Nephron progenitor cell (in vitro differentiated cells): ENCODE results near the gene TOP3B.

Experiments used
- DNase-seq: peaks from one replicate; pipeline ENCODE4 v3.0.0; 2021
- H3K27ac Mint-ChIP-seq: 2 replicates; pipeline ENCODE4 v1.8.0; 2021; ENCODE audit warnings: mild to moderate bottlenecking, moderate library complexity, mixed read lengths
- H3K27me3 Mint-ChIP-seq: 2 replicates; pipeline ENCODE4 v1.8.0; 2021; ENCODE audit warnings: mild to moderate bottlenecking, low read depth, mixed read lengths; ENCODE audit not compliant: poor library complexity
- H3K36me3 Mint-ChIP-seq: 2 replicates; pipeline ENCODE4 v1.8.0; 2021; ENCODE audit warnings: low read depth, mixed read lengths
- H3K4me1 Mint-ChIP-seq: 2 replicates; pipeline ENCODE4 v1.8.0; 2021; ENCODE audit warnings: mixed read lengths
- H3K4me3 Mint-ChIP-seq: 2 replicates; pipeline ENCODE4 v1.8.0; 2021; ENCODE audit warnings: mild to moderate bottlenecking, moderate library complexity, mixed read lengths
- H3K9me3 Mint-ChIP-seq: 2 replicates; pipeline ENCODE4 v1.8.0; 2021; ENCODE audit warnings: mild to moderate bottlenecking, moderate library complexity, mixed read lengths
- TF ChIP-seq, protein P1 (sequence below): fragments of 200-600 bp; sonication (generic); IDR thresholded peaks from 2 replicates; pipeline ENCODE4 v1.5.0; 2021; ENCODE audit warnings: antibody characterized with exemption

Gene TOP3B

DNA sequence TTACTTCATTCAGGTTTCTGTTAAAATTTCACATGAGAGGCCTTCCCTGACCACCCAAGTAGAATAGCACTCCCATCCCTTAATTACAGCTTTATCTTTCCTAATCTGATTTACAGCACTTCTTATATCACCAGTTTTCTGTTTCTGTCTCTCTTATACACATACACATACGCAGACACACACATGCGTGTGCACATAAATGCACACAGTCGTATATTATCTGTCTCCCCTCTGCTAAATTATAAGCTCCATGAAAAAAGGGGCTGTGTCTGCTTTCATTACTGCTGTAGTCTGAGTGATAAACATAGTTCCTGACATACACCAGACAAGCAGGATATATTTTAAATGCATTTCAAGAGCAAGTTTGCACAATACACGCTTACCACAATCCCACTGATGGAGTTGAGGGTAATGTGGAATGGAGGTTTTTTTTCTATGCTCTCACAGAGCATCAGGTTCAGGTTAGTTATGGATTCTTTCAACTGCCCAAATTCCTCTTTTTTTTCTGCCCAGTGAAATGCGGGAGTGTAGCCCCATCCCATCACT, 13.7 kb upstream of the TOP3B start:
- no peak overlapping the region for H3K4me3 Mint-ChIP-seq
- no peak overlapping the region for H3K27ac Mint-ChIP-seq
- TF ChIP-seq, protein P1, sequence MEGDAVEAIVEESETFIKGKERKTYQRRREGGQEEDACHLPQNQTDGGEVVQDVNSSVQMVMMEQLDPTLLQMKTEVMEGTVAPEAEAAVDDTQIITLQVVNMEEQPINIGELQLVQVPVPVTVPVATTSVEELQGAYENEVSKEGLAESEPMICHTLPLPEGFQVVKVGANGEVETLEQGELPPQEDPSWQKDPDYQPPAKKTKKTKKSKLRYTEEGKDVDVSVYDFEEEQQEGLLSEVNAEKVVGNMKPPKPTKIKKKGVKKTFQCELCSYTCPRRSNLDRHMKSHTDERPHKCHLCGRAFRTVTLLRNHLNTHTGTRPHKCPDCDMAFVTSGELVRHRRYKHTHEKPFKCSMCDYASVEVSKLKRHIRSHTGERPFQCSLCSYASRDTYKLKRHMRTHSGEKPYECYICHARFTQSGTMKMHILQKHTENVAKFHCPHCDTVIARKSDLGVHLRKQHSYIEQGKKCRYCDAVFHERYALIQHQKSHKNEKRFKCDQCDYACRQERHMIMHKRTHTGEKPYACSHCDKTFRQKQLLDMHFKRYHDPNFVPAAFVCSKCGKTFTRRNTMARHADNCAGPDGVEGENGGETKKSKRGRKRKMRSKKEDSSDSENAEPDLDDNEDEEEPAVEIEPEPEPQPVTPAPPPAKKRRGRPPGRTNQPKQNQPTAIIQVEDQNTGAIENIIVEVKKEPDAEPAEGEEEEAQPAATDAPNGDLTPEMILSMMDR: no peak
- H3K9me3 Mint-ChIP-seq: no peaks in the 10 kb centered on the region
- peaks cover 6% of the 10 kb centered on the region for H3K4me1 Mint-ChIP-seq
- no peaks in the 10 kb centered on the region for H3K36me3 Mint-ChIP-seq
- DNase-seq: no peak
- H3K27me3 Mint-ChIP-seq: peaks cover 73% of the 10 kb centered on the region

DNA sequence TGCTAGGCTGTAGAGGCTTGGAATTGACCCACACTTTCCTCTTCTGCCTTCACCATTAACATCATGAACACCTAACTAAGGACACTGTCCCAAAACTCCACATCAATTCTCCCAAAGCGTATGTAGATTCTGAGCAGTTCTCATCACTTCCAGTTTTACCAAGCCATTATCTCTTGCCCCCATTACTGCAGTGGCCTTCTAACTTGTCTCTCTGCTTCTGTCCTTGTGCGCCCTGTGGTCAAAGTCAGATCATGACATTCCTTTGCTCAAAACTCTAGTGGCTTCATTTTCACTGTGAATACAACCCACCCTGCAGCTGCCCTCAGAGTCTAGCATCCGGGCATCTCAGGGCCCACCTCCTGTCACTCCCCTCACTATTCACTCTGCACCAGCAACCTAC, 13.1 kb upstream of the TOP3B start:
- TF ChIP-seq, protein P1: no peak
- peaks cover 70% of the 10 kb centered on the region for H3K27me3 Mint-ChIP-seq
- no peak overlapping the region for H3K4me3 Mint-ChIP-seq
- no peaks in the 10 kb centered on the region for H3K36me3 Mint-ChIP-seq
- no peak overlapping the region for H3K27ac Mint-ChIP-seq
- H3K9me3 Mint-ChIP-seq: no peaks in the 10 kb centered on the region
- H3K4me1 Mint-ChIP-seq: peaks cover 6% of the 10 kb centered on the region
- no peak for DNase-seq

DNA sequence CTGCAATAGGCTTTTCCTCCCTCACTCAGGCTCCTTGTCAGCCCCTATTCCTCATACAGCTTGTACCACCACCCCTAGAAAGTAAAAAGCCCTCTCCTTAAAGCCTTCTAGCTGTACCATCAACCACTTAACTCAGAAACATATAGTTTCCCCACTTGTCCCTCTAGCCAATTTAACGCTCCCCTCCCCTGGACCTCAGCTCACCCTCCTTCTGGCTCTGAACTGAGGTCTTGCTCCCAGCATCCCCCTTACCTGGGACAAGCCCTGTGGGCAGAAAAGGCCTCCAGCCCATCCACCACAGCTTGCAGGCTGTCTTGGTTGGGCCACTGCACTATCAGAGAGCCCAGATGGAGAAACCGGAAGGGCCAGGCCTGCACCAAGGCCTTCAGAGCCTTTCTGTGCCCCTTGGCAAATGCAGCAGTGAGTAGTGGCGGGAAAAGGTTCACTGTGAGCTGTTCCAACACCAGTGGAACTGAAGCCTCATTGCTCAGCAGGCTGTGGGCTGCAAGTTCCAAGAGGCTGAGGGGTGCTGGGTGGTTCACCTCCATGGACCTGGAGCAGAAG, 12.4 kb upstream of the TOP3B start:
- Mint-ChIP-seq H3K36me3 (no peaks in the 10 kb centered on the region), H3K4me3 (no peak overlapping the region), H3K4me1 (peaks cover 6% of the 10 kb centered on the region), H3K27me3 (peaks cover 65% of the 10 kb centered on the region), H3K9me3 (no peaks in the 10 kb centered on the region), H3K27ac (no peak overlapping the region)
- no peak for DNase-seq
- TF ChIP-seq, protein P1: no peak

DNA sequence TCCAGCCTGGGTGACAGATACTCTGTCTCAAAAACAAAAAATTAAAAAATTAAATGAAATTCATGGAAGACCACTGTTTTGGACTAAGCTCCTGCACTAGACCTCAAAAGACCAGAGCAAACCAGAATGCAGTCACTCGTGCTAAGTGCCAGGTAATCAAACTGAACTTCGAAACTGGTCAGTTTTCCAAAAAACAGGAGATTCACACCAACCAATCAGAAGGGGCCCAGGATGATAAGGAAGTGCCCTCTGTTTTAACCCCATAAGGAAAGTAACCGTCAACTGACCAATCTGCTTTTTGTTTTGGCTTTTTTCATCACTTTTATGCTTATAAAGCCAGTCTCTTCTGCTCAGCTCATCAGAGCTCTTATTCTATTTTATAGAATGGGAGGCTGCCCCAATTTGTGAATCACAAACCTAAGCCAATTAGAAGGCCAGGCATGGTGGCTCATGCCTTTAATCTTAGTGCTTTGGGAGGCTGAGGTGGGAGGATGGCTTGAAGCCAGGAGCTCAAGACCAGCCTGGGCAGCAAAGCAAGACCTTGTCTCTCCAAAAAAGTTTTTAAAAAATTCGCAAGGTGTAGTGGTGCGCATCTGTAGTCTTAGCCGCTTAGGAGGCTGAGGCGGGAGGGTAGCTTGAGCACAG, 10.1 kb upstream of the TOP3B start:
- no peaks in the 10 kb centered on the region for H3K36me3 Mint-ChIP-seq
- H3K4me3 Mint-ChIP-seq: no peak overlapping the region
- peaks cover 65% of the 10 kb centered on the region for H3K27me3 Mint-ChIP-seq
- TF ChIP-seq, protein P1: no peak
- H3K4me1 Mint-ChIP-seq: peaks cover 2% of the 10 kb centered on the region
- H3K27ac Mint-ChIP-seq: no peak overlapping the region
- no peaks in the 10 kb centered on the region for H3K9me3 Mint-ChIP-seq
- no peak for DNase-seq

DNA sequence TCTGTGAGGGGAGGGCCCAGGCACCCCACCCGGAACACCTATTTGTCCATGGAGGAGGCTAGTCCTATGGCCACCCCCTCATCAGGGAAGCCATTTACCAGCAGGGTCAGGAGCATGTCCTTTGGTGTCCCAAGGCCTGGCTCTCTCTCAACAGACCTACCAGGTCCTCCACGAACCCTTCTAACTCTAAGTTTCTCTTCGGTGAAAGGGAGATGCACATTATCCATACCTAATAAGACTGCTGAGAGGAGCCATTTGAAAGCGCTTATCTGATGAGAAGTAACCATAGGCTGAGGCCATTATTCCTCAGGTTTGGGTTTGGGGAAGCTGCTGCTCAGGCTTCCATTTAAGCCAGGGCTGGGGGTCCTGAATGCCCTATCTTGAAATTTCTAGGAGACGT, 9.2 kb upstream of the TOP3B start:
- no peak for DNase-seq
- Mint-ChIP-seq H3K27ac (no peak overlapping the region), H3K27me3 (peaks cover 57% of the 10 kb centered on the region), H3K4me1 (no peaks in the 10 kb centered on the region), H3K4me3 (no peak overlapping the region), H3K9me3 (no peaks in the 10 kb centered on the region), H3K36me3 (no peaks in the 10 kb centered on the region)
- TF ChIP-seq, protein P1: no peak

DNA sequence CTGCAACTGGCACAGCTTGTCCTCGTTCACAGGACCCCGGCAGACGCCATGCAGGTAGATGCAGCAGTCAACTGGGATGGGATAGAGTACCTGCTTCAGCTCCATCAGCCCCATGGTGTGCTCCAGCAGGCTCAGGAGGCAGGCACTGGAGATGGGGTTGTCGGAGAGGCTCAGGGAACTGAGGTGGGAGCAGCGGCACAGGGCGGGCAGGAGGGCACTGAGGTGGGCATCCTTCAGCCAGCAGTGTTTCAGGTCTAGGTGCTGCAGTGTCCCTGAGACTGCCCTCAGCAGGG, 8.7 kb upstream of the TOP3B start:
- Mint-ChIP-seq H3K4me3 (no peak overlapping the region), H3K4me1 (no peaks in the 10 kb centered on the region), H3K9me3 (no peaks in the 10 kb centered on the region), H3K27me3 (peaks cover 53% of the 10 kb centered on the region), H3K27ac (no peak overlapping the region), H3K36me3 (no peaks in the 10 kb centered on the region)
- no peak for DNase-seq
- TF ChIP-seq, protein P1: no peak
